Thymus (tissue), 11 donors: ENCODE measurements around the gene RBM15. TPM values are rescaled to one million over a fixed set of nuclear protein-coding genes. Genes with fewer than 3 reads are reported as not detected.

Source experiments
- DNase-seq, 9 donors: peaks; one replicate each; pipeline ENCODE4 v3.0.0-alpha.2; 2013; ENCODE audit warnings: low spot score in 9 of 9, low read depth in 6 of 9, missing footprints in 1 of 9
- H3K27ac ChIP-seq, 2 donors: one replicate each; pipeline ENCODE4 v1.5.1; 2013; ENCODE audit warnings: control low read depth in 1 of 2, low read depth in 1 of 2, low read length in 1 of 2, mild to moderate bottlenecking in 1 of 2, moderate library complexity in 1 of 2
- H3K27me3 ChIP-seq, 2 donors: one replicate each; pipeline ENCODE4 v1.5.1; 2013; ENCODE audit warnings: low read length in 1 of 2; ENCODE audit not compliant: control insufficient read depth in 2 of 2, insufficient read depth in 1 of 2
- H3K36me3 ChIP-seq, 2 donors: one replicate each; pipeline ENCODE4 v1.5.1; 2013; ENCODE audit warnings: low read length in 1 of 2, mild to moderate bottlenecking in 1 of 2, moderate library complexity in 1 of 2; ENCODE audit not compliant: control insufficient read depth in 2 of 2, insufficient read depth in 2 of 2
- H3K4me1 ChIP-seq, 2 donors: one replicate each; pipeline ENCODE4 v1.5.1; 2013; ENCODE audit warnings: low read length in 2 of 2; ENCODE audit not compliant: control insufficient read depth in 2 of 2, insufficient read depth in 2 of 2
- H3K4me3 ChIP-seq, 2 donors: one replicate each; pipeline ENCODE4 v1.5.1; 2013; ENCODE audit warnings: low read length in 2 of 2, control low read depth in 1 of 2, mild to moderate bottlenecking in 1 of 2
- H3K9me3 ChIP-seq, 2 donors: one replicate each; pipeline ENCODE4 v1.5.1; 2013; ENCODE audit warnings: low read length in 1 of 2, mild to moderate bottlenecking in 1 of 2; ENCODE audit not compliant: control insufficient read depth in 2 of 2, insufficient read depth in 1 of 2
- WGBS: extraction: QIAGEN DNeasy Blood & Tissue Kit; methylation state at CpG from one replicate; pipeline ENCODE4 v1.1.7; 2013; 5-methylcytosine and 5-hydroxymethylcytosine counted together
- polyA plus RNA-seq: library from polyadenylated mRNA; stranded (reverse); fragments of 200-250 nt; gene quantifications from one replicate; pipeline ENCODE4 v1.2.3, GENCODE V29; 2013
- total RNA-seq: library from RNA; stranded (reverse); fragments of 120-200 nt; gene quantifications from one replicate; pipeline ENCODE4 v1.2.4, GENCODE V29; 2013
- donor health status: healthy.

RBM15 gene
- total and polyA plus RNA-seq, 2 donors: 5.6 to 26.0 TPM

GRCh38 chr1:110341146-110341871, 2.1 kb downstream of the RBM15 start:
- Histone ChIP-seq H3K4me3 (peak overlapping the region in 1 of 2 donors; percentile 94), H3K4me1 (peaks cover 28% of the 10 kb centered on the region in 2 donors), H3K27ac (no peak overlapping the region), H3K36me3 (peaks cover 14 to 41% of the 10 kb centered on the region in 2 donors), H3K9me3 (peaks cover 0 to 1% of the 10 kb centered on the region in 2 donors), H3K27me3 (no peaks in the 10 kb centered on the region)
- 96% methylated on average over 27 of the region's 27 CpGs for WGBS
- DNase-seq: no peak

GRCh38 chr1:110341872-110342331, 2.7 kb downstream of the RBM15 start:
- peak overlapping the region; percentile 8 to 9 for H3K4me3 ChIP-seq
- no peak overlapping the region for H3K27ac ChIP-seq
- no peaks in the 10 kb centered on the region for H3K27me3 ChIP-seq
- 89% methylated on average over 9 of the region's 9 CpGs for WGBS
- H3K9me3 ChIP-seq: peaks cover 0 to 1% of the 10 kb centered on the region in 2 donors
- H3K36me3 ChIP-seq: peaks cover 18 to 47% of the 10 kb centered on the region in 2 donors
- peaks cover 25 to 28% of the 10 kb centered on the region in 2 donors for H3K4me1 ChIP-seq
- DNase-seq: no peak

- H3K4me3 ChIP-seq: peak overlapping the region; percentile 8 to 9
- H3K9me3 ChIP-seq: no peaks in the 10 kb centered on the region
- H3K36me3 ChIP-seq: peaks cover 26 to 60% of the 10 kb centered on the region in 2 donors
- no peak overlapping the region for H3K27ac ChIP-seq
- no peak for DNase-seq
- WGBS: 91% methylated on average over 2 of the region's 2 CpGs
- H3K27me3 ChIP-seq: no peaks in the 10 kb centered on the region
- peaks cover 26 to 32% of the 10 kb centered on the region in 2 donors for H3K4me1 ChIP-seq
Measured at GRCh38 chr1:110343249-110343648, 4.1 kb downstream of the RBM15 start.

GRCh38 chr1:110344152-110344551, 5.0 kb downstream of the RBM15 start:
- peaks cover 26 to 32% of the 10 kb centered on the region in 2 donors for H3K4me1 ChIP-seq
- no peak overlapping the region for H3K4me3 ChIP-seq
- no peaks in the 10 kb centered on the region for H3K27me3 ChIP-seq
- H3K36me3 ChIP-seq: peaks cover 26 to 63% of the 10 kb centered on the region in 2 donors
- H3K9me3 ChIP-seq: no peaks in the 10 kb centered on the region
- H3K27ac ChIP-seq: no peak overlapping the region
- 77% methylated on average over 3 of the region's 3 CpGs for WGBS
- DNase-seq: no peak

- no peaks in the 10 kb centered on the region for H3K9me3 ChIP-seq
- peaks cover 28 to 69% of the 10 kb centered on the region in 2 donors for H3K36me3 ChIP-seq
- WGBS: 88% methylated on average over 3 of the region's 3 CpGs
- H3K27me3 ChIP-seq: no peaks in the 10 kb centered on the region
- peaks cover 24 to 36% of the 10 kb centered on the region in 2 donors for H3K4me1 ChIP-seq
- no peak for DNase-seq
- no peak overlapping the region for H3K27ac ChIP-seq
- no peak overlapping the region for H3K4me3 ChIP-seq
Measured at GRCh38 chr1:110345480-110345879, 6.3 kb downstream of the RBM15 start.

- Histone ChIP-seq H3K27ac (no peak overlapping the region), H3K27me3 (no peaks in the 10 kb centered on the region), H3K4me1 (peaks cover 14 to 27% of the 10 kb centered on the region in 2 donors), H3K4me3 (no peak overlapping the region), H3K9me3 (no peaks in the 10 kb centered on the region), H3K36me3 (peaks cover 19 to 61% of the 10 kb centered on the region in 2 donors)
- WGBS: 93% methylated on average over 9 of the region's 9 CpGs
- no peak for DNase-seq
Measured at GRCh38 chr1:110346690-110347089, 7.5 kb downstream of the RBM15 start.

- Histone ChIP-seq H3K36me3 (peaks cover 14 to 58% of the 10 kb centered on the region in 2 donors), H3K27ac (no peak overlapping the region), H3K4me1 (peaks cover 9 to 22% of the 10 kb centered on the region in 2 donors), H3K27me3 (no peaks in the 10 kb centered on the region), H3K4me3 (no peak overlapping the region), H3K9me3 (no peaks in the 10 kb centered on the region)
- DNase-seq: no peak
- WGBS: 93% methylated on average over 14 of the region's 14 CpGs
Measured at GRCh38 chr1:110347182-110347893, 8.2 kb downstream of the RBM15 start.

- 77% methylated on average over 2 of the region's 2 CpGs for WGBS
- DNase-seq: no peak
- H3K9me3 ChIP-seq: no peaks in the 10 kb centered on the region
- H3K4me1 ChIP-seq: peaks cover 9 to 22% of the 10 kb centered on the region in 2 donors
- no peak overlapping the region for H3K4me3 ChIP-seq
- H3K36me3 ChIP-seq: peaks cover 14 to 56% of the 10 kb centered on the region in 2 donors
- H3K27me3 ChIP-seq: no peaks in the 10 kb centered on the region
- no peak overlapping the region for H3K27ac ChIP-seq
Measured at GRCh38 chr1:110348050-110348449, 8.9 kb downstream of the RBM15 start.

GRCh38 chr1:110348771-110349170, 9.6 kb downstream of the RBM15 start:
- Histone ChIP-seq H3K4me1 (peaks cover 9 to 18% of the 10 kb centered on the region in 2 donors), H3K27ac (no peak overlapping the region), H3K9me3 (no peaks in the 10 kb centered on the region), H3K27me3 (no peaks in the 10 kb centered on the region), H3K4me3 (no peak overlapping the region), H3K36me3 (peaks cover 14 to 59% of the 10 kb centered on the region in 2 donors)
- no peak for DNase-seq
